HEK293 (cell line): Measurements from ENCODE around the gene HOXB4.
A peak's percentile ranks its signal among the peaks of the same experiment; 100 is the strongest.

ENCODE experiments used
- BCL11A ChIP-seq: fragments of 450-650 bp; formaldehyde crosslinking; IDR thresholded peaks from 2 replicates; pipeline ENCODE4 v1.5.1; 2016; ENCODE audit warnings: low read depth, missing biosample characterization, missing genetic modification characterization
- BCL6B ChIP-seq: fragments of 450-650 bp; formaldehyde crosslinking; IDR thresholded peaks from 2 replicates; pipeline ENCODE4 v1.5.1; 2017; ENCODE audit warnings: missing biosample characterization, missing genetic modification characterization
- KLF10 ChIP-seq: fragments of 450-650 bp; IDR thresholded peaks from 2 replicates; pipeline ENCODE4 v1.5.1; 2018; ENCODE audit warnings: missing biosample characterization, mild to moderate bottlenecking, missing genetic modification characterization
- REST ChIP-seq: fragments of 450-650 bp; formaldehyde crosslinking; IDR thresholded peaks from 2 replicates; pipeline ENCODE4 v1.5.1; 2016; ENCODE audit warnings: missing biosample characterization, missing genetic modification characterization
- SCRT2 ChIP-seq: fragments of 450-650 bp; formaldehyde crosslinking; IDR thresholded peaks from 2 replicates; pipeline ENCODE4 v1.5.1; 2016; ENCODE audit warnings: missing biosample characterization, missing genetic modification characterization
- ZFP41 ChIP-seq: fragments of 450-650 bp; formaldehyde crosslinking; IDR thresholded peaks from 2 replicates; pipeline ENCODE4 v1.5.1; 2016; ENCODE audit warnings: missing biosample characterization, missing genetic modification characterization, borderline replicate concordance
- ZNF10 ChIP-seq: fragments of 450-650 bp; formaldehyde crosslinking; IDR thresholded peaks from 2 replicates; pipeline ENCODE4 v1.5.1; 2017; ENCODE audit warnings: missing biosample characterization, missing genetic modification characterization
- ZNF121 ChIP-seq: fragments of 450-650 bp; formaldehyde crosslinking; IDR thresholded peaks from 2 replicates; pipeline ENCODE4 v1.5.1; 2016; ENCODE audit warnings: missing biosample characterization, missing genetic modification characterization
- ZNF366 ChIP-seq: fragments of 450-650 bp; formaldehyde crosslinking; conservative IDR thresholded peaks from 2 replicates; pipeline ENCODE4 v1.5.1; 2016; ENCODE audit warnings: missing biosample characterization, missing genetic modification characterization
- ZNF398 ChIP-seq: fragments of 450-650 bp; formaldehyde crosslinking; IDR thresholded peaks from 2 replicates; pipeline ENCODE4 v1.5.1; 2017; ENCODE audit warnings: missing biosample characterization, missing genetic modification characterization
- ZNF423 ChIP-seq: fragments of 450-650 bp; formaldehyde crosslinking; IDR thresholded peaks from 2 replicates; pipeline ENCODE4 v1.5.1; 2016; ENCODE audit warnings: missing biosample characterization, missing genetic modification characterization
- ZNF514 ChIP-seq: fragments of 450-650 bp; formaldehyde crosslinking; IDR thresholded peaks from 2 replicates; pipeline ENCODE4 v1.5.1; 2016; ENCODE audit warnings: missing biosample characterization, missing genetic modification characterization
- ZNF530 ChIP-seq: fragments of 450-650 bp; formaldehyde crosslinking; IDR thresholded peaks from 2 replicates; pipeline ENCODE4 v1.5.1; 2016; ENCODE audit warnings: low read depth, missing biosample characterization, missing genetic modification characterization
- ZNF571 ChIP-seq: fragments of 450-650 bp; formaldehyde crosslinking; IDR thresholded peaks from 2 replicates; pipeline ENCODE4 v1.5.0; 2017; ENCODE audit warnings: missing biosample characterization, missing genetic modification characterization
- ZNF600 ChIP-seq: fragments of 450-650 bp; formaldehyde crosslinking; IDR thresholded peaks from 2 replicates; pipeline ENCODE4 v1.5.1; 2016; ENCODE audit warnings: missing biosample characterization, missing genetic modification characterization
- ZNF626 ChIP-seq: fragments of 450-650 bp; sonication (Bioruptor Pico); formaldehyde crosslinking; IDR thresholded peaks from 2 replicates; pipeline ENCODE4 v1.5.1; 2018; ENCODE audit warnings: missing biosample characterization, missing genetic modification characterization, inconsistent platforms
- ZNF692 ChIP-seq: fragments of 450-650 bp; formaldehyde crosslinking; IDR thresholded peaks from 2 replicates; pipeline ENCODE4 v1.5.1; 2016; ENCODE audit warnings: missing biosample characterization, missing genetic modification characterization
- ZNF707 ChIP-seq: fragments of 450-650 bp; formaldehyde crosslinking; IDR thresholded peaks from 2 replicates; pipeline ENCODE4 v1.5.1; 2016; ENCODE audit warnings: missing biosample characterization, missing genetic modification characterization
- ZNF776 ChIP-seq: fragments of 450-650 bp; formaldehyde crosslinking; IDR thresholded peaks from 2 replicates; pipeline ENCODE4 v1.5.0; 2017; ENCODE audit warnings: missing biosample characterization, missing genetic modification characterization, borderline replicate concordance
- ZSCAN30 ChIP-seq: fragments of 450-650 bp; IDR thresholded peaks from 2 replicates; pipeline ENCODE4 v1.5.1; 2018; ENCODE audit warnings: missing biosample characterization, mild to moderate bottlenecking, missing genetic modification characterization, moderate library complexity
- TF ChIP-seq, protein P1 (sequence below): fragments of 450-650 bp; formaldehyde crosslinking; IDR thresholded peaks from 2 replicates; pipeline ENCODE4 v1.5.1; 2016; ENCODE audit warnings: missing biosample characterization, missing genetic modification characterization
- TF ChIP-seq, protein P2 (sequence below): fragments of 450-650 bp; formaldehyde crosslinking; conservative IDR thresholded peaks from 2 replicates; pipeline ENCODE4 v1.5.1; 2016; ENCODE audit warnings: low read depth, missing biosample characterization, missing genetic modification characterization
- TF ChIP-seq, protein P3 (sequence below): fragments of 450-650 bp; formaldehyde crosslinking; IDR thresholded peaks from 2 replicates; pipeline ENCODE4 v1.5.1; 2017; ENCODE audit warnings: missing biosample characterization, missing genetic modification characterization

Gene HOXB4

DNA sequence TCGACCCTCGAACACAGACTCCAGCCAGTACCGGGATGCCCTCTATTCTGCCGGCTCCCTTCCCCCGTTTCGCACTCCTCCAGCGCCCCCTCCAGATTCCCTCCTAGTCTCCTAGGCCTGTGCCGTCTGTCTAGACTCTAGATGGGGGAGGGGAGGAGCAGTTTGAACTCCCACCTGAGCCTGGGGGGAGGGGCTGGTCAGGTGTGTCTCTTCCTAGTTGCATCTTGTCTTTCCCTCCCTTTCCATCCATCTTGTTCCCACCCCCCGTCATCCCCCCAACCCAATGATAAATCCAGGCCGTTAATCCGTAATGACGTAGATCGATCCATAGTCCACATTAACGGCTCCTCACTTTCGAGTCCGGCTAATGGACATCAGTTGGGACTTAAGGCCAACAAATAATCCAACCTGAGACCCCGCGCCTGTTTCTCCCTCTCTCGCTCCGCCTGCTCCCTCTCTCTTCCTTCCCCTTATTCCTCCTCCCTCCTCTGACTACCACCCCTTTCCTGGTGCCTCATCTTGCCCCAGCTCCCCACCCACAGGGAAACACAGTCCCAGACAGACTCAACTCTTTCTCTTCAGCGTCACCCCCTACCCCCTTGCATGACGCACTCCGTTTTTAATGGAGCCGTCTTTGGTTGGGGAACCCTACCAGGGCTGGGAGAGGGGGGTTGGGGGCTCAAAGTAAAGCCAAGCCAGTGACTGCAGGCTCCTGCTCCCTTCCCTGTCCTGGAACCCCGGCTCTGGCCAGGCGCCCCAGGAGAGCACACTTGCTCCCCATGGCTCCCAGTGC, 18.8 kb upstream of the HOXB4 start (continued):
- TF ChIP-seq ZNF121 (0 out of 2 replicates have a peak, but pooled peaks have one; percentile 6), ZNF776 (tag by site-specific recombination) (no peak), ZNF10 (tag by site-specific recombination) (no peak), ZNF514 (no peak), KLF10 (tag by site-specific recombination) (no peak), ZNF692 (tag by site-specific recombination) (no peak), BCL11A (tag by site-specific recombination) (0 out of 2 replicates have a peak, but pooled peaks have one; percentile 43), ZNF366 (peak; percentile 73), ZNF398 (tag by site-specific recombination) (peak; percentile 95), ZNF626 (tag by site-specific recombination) (no peak), ZNF600 (peak; percentile 89), ZNF571 (no peak), ZNF530 (no peak), ZSCAN30 (tag by site-specific recombination) (peak; percentile 61), REST (no peak), ZNF423 (tag by site-specific recombination) (peak; percentile 30; the same call in 1 of the 2 replicates), BCL6B (tag by site-specific recombination) (no peak), ZNF707 (tag by site-specific recombination) (no peak), SCRT2 (peak; percentile 20), ZFP41 (no peak)
- TF ChIP-seq, protein P1, sequence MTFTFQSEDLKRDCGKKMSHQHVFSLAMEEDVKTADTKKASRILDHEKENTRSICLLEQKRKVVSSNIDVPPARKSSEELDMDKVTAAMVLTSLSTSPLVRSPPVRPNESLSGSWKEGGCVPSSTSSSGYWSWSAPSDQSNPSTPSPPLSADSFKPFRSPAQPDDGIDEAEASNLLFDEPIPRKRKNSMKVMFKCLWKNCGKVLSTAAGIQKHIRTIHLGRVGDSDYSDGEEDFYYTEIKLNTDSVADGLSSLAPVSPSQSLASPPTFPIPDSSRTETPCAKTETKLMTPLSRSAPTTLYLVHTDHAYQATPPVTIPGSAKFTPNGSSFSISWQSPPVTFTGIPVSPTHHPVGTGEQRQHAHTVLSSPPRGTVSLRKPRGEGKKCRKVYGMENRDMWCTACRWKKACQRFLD (tag by site-specific recombination), result no peak
- TF ChIP-seq, protein P2, sequence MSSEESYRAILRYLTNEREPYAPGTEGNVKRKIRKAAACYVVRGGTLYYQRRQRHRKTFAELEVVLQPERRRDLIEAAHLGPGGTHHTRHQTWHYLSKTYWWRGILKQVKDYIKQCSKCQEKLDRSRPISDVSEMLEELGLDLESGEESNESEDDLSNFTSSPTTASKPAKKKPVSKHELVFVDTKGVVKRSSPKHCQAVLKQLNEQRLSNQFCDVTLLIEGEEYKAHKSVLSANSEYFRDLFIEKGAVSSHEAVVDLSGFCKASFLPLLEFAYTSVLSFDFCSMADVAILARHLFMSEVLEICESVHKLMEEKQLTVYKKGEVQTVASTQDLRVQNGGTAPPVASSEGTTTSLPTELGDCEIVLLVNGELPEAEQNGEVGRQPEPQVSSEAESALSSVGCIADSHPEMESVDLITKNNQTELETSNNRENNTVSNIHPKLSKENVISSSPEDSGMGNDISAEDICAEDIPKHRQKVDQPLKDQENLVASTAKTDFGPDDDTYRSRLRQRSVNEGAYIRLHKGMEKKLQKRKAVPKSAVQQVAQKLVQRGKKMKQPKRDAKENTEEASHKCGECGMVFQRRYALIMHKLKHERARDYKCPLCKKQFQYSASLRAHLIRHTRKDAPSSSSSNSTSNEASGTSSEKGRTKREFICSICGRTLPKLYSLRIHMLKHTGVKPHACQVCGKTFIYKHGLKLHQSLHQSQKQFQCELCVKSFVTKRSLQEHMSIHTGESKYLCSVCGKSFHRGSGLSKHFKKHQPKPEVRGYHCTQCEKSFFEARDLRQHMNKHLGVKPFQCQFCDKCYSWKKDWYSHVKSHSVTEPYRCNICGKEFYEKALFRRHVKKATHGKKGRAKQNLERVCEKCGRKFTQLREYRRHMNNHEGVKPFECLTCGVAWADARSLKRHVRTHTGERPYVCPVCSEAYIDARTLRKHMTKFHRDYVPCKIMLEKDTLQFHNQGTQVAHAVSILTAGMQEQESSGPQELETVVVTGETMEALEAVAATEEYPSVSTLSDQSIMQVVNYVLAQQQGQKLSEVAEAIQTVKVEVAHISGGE (tag by site-specific recombination), result peak; percentile 79
- TF ChIP-seq, protein P3, sequence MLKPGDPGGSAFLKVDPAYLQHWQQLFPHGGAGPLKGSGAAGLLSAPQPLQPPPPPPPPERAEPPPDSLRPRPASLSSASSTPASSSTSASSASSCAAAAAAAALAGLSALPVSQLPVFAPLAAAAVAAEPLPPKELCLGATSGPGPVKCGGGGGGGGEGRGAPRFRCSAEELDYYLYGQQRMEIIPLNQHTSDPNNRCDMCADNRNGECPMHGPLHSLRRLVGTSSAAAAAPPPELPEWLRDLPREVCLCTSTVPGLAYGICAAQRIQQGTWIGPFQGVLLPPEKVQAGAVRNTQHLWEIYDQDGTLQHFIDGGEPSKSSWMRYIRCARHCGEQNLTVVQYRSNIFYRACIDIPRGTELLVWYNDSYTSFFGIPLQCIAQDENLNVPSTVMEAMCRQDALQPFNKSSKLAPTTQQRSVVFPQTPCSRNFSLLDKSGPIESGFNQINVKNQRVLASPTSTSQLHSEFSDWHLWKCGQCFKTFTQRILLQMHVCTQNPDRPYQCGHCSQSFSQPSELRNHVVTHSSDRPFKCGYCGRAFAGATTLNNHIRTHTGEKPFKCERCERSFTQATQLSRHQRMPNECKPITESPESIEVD, result no peak
